ENCODE measurements around the gene RBMS3.

The RBMS3 gene

DNA sequence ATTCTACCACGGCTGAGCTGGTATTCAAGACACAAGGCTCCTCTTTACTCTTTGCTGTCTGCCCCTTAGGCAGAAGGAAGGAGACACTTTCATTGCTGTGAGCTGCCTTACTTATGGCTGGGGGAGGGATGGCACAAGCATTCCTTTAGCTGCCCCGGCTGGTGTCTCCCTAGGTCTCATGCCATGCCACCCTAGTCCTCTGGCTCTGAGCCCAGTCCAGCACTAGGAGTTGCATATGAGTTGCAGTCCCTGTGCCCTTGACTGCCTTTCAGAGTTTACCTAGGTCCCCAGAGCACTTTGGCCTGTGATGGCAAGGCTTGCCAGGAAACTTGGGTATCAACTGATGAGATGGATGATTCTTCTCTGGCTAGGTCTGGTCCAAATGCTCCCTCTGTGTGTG lies 296.4 kb downstream of the RBMS3 start:
- H3K27ac ChIP-seq (ENCODE audit: low read length), result no peak overlapping the region
- no peak overlapping the region for H3K9ac ChIP-seq (ENCODE audit: low read depth, low read length)
- no peaks in the 10 kb centered on the region for H3K4me1 ChIP-seq (ENCODE audit: insufficient read depth, low read length)
- H3K9me3 ChIP-seq (ENCODE audit: insufficient read depth, low read depth, low read length), result no peaks in the 10 kb centered on the region
- no peaks in the 10 kb centered on the region for H3K27me3 ChIP-seq (ENCODE audit: insufficient read depth, low read length)
- no peak overlapping the region for H3K4me3 ChIP-seq (ENCODE audit: low read length)
- no peaks in the 10 kb centered on the region for H3K36me3 ChIP-seq (ENCODE audit: insufficient read depth, low read depth, low read length)

DNA sequence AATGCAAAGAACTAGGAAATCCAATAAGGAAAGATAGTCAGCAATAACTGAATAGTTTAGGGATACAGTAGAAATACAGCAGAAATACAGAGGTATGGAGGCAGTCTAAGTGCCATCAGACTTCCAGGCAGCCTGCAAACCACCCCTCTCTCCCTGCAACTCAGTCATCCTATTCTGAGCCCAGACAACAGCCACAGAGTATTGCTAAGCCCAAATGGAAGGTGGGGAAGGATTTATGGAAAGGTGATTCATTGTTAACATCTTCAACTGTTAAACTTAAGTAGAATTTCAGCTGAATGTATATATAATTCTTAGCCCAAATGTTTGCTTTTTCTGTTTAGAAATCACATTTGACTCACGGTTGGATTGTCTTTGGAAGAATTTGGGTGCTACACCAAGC lies 300.4 kb downstream of the RBMS3 start:
- H3K27ac ChIP-seq (ENCODE audit: low read length), result no peak overlapping the region
- H3K9me3 ChIP-seq (ENCODE audit: insufficient read depth, low read depth, low read length), result no peaks in the 10 kb centered on the region
- H3K36me3 ChIP-seq (ENCODE audit: insufficient read depth, low read depth, low read length), result no peaks in the 10 kb centered on the region
- no peak overlapping the region for H3K9ac ChIP-seq (ENCODE audit: low read depth, low read length)
- H3K27me3 ChIP-seq (ENCODE audit: insufficient read depth, low read length), result no peaks in the 10 kb centered on the region
- no peak overlapping the region for H3K4me3 ChIP-seq (ENCODE audit: low read length)
- no peaks in the 10 kb centered on the region for H3K4me1 ChIP-seq (ENCODE audit: insufficient read depth, low read length)

DNA sequence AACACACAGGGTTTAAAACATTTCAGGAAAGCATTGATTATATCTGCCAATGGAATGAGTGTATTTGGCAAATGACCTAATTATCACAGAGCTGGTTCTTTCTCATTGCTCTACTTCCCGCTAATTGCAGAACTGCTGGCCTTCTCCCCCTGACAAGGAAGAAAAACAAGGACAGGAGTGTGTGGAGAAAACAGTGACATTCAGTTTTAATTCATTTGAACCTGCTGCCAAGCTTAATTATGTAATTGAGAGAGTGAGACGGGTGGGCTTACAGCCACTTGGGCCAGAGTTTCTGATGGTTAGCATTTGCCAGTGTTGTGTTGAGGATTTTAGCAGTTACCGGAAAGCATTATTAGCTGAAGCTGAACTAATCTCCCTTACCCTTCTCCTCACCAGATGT lies 301.4 kb downstream of the RBMS3 start:
- Histone ChIP-seq H3K4me1 (ENCODE audit: insufficient read depth, low read length) (no peaks in the 10 kb centered on the region), H3K4me3 (ENCODE audit: low read length) (no peak overlapping the region), H3K27ac (ENCODE audit: low read length) (no peak overlapping the region), H3K36me3 (ENCODE audit: insufficient read depth, low read depth, low read length) (no peaks in the 10 kb centered on the region), H3K9ac (ENCODE audit: low read depth, low read length) (no peak overlapping the region), H3K9me3 (ENCODE audit: insufficient read depth, low read depth, low read length) (no peaks in the 10 kb centered on the region), H3K27me3 (ENCODE audit: insufficient read depth, low read length) (no peaks in the 10 kb centered on the region)

DNA sequence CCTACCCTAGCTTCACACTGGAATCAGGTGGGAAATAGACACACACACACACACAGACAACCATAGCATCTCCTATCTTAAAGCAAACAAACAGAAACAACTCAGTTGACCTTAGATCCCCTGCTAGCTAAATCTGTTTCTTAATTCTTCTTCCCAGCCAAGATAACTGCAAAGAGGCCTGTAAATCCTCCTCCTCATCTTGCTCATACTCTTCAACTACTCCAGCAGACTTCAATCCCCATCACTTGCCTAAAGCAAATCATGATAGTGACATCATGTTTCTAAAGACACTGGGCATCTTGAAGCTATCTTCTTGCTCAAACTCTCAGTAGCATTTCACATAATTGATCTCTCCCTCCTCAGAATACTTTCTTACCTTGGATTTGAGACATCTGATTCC lies 303.0 kb downstream of the RBMS3 start:
- H3K4me3 ChIP-seq (ENCODE audit: low read length), result no peak overlapping the region
- H3K27me3 ChIP-seq (ENCODE audit: insufficient read depth, low read length), result no peaks in the 10 kb centered on the region
- H3K9me3 ChIP-seq (ENCODE audit: insufficient read depth, low read depth, low read length), result no peaks in the 10 kb centered on the region
- no peaks in the 10 kb centered on the region for H3K36me3 ChIP-seq (ENCODE audit: insufficient read depth, low read depth, low read length)
- H3K4me1 ChIP-seq (ENCODE audit: insufficient read depth, low read length), result no peaks in the 10 kb centered on the region
- no peak overlapping the region for H3K9ac ChIP-seq (ENCODE audit: low read depth, low read length)
- H3K27ac ChIP-seq (ENCODE audit: low read length), result no peak overlapping the region

DNA sequence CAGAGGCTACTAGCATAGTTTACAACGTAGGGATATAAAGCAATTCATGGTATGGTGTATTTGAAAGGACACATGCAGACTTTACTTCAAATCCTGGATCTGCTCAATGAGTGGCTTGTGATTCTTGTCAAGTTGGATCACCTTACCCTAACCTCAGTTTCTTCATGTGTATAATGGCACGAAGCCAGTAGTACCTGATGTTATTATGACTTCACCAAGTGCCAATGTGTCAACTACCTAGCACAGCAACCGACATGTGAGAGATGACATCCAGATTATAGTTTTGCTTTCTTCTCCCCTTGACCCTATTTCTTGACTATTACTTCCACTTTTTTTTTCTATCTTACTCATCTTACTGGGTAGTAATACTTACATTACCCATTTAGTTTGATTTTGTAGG lies 304.5 kb downstream of the RBMS3 start:
- no peak overlapping the region for H3K4me3 ChIP-seq (ENCODE audit: low read length)
- no peak overlapping the region for H3K27ac ChIP-seq (ENCODE audit: low read length)
- H3K27me3 ChIP-seq (ENCODE audit: insufficient read depth, low read length), result no peaks in the 10 kb centered on the region
- H3K36me3 ChIP-seq (ENCODE audit: insufficient read depth, low read depth, low read length), result no peaks in the 10 kb centered on the region
- no peak overlapping the region for H3K9ac ChIP-seq (ENCODE audit: low read depth, low read length)
- H3K9me3 ChIP-seq (ENCODE audit: insufficient read depth, low read depth, low read length), result no peaks in the 10 kb centered on the region
- no peaks in the 10 kb centered on the region for H3K4me1 ChIP-seq (ENCODE audit: insufficient read depth, low read length)

DNA sequence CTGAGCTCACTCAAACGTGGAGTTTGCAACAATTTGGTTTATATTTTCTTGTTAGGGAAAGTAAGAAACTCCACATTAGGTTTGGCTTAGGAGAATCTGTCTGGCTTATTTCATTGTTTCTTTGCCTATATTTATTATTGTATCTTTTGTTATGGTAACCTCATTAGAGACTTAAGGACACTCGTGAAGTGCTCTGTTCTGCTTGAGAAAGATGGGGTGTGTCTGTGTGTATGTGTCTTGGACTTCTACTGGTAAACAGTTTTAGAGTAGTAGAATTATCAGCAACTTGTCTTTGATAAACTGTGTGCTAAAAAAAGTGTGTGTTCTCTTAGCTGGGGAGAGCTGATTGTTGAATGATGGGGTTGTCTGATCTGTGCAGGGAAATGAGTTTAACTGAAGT lies 306.5 kb downstream of the RBMS3 start:
- Histone ChIP-seq H3K36me3 (ENCODE audit: insufficient read depth, low read depth, low read length) (no peaks in the 10 kb centered on the region), H3K4me3 (ENCODE audit: low read length) (no peak overlapping the region), H3K27me3 (ENCODE audit: insufficient read depth, low read length) (no peaks in the 10 kb centered on the region), H3K4me1 (ENCODE audit: insufficient read depth, low read length) (no peaks in the 10 kb centered on the region), H3K9me3 (ENCODE audit: insufficient read depth, low read depth, low read length) (no peaks in the 10 kb centered on the region), H3K9ac (ENCODE audit: low read depth, low read length) (no peak overlapping the region), H3K27ac (ENCODE audit: low read length) (no peak overlapping the region)

DNA sequence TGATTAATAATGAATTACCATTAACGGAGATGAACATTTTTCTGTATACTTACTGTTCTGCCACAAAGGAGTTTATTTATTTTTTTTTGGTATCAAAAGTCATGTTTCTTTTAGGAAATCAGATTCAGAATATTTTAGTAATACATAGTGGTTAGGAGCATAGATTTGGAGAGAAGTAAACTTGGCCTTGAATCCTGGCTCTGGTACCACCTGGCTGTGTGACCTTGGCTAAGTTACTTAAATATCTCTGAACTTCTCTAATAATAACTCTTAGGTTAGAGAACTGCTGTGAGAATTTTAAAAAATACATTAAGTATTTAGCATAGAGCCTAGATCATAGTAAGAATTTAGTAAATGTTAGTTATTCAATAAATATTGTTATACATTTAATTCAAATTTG lies 309.1 kb downstream of the RBMS3 start:
- no peak overlapping the region for H3K9ac ChIP-seq (ENCODE audit: low read depth, low read length)
- H3K27ac ChIP-seq (ENCODE audit: low read length), result no peak overlapping the region
- no peak overlapping the region for H3K4me3 ChIP-seq (ENCODE audit: low read length)
- no peaks in the 10 kb centered on the region for H3K4me1 ChIP-seq (ENCODE audit: insufficient read depth, low read length)
- no peaks in the 10 kb centered on the region for H3K27me3 ChIP-seq (ENCODE audit: insufficient read depth, low read length)
- H3K36me3 ChIP-seq (ENCODE audit: insufficient read depth, low read depth, low read length), result no peaks in the 10 kb centered on the region
- H3K9me3 ChIP-seq (ENCODE audit: insufficient read depth, low read depth, low read length), result no peaks in the 10 kb centered on the region

DNA sequence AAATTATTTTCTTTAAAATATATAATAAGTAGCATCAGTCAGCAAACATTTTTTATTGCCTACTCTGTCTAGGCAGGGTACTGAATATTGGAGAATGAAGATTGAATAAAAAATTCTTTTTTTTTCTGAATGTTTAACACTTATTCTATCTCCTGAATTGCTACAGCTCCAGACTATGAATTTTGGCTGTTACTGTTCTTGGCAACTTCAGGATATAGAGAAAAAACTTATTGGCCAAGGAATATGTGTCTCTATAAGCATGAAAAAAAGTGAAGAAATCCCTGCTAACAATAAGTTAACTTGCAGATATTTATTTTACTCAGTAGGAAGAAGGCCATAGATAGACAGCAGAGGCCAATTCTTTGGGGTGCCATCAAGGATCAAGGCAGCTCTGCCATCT lies 309.6 kb downstream of the RBMS3 start:
- no peaks in the 10 kb centered on the region for H3K9me3 ChIP-seq (ENCODE audit: insufficient read depth, low read depth, low read length)
- no peaks in the 10 kb centered on the region for H3K36me3 ChIP-seq (ENCODE audit: insufficient read depth, low read depth, low read length)
- no peak overlapping the region for H3K9ac ChIP-seq (ENCODE audit: low read depth, low read length)
- no peaks in the 10 kb centered on the region for H3K4me1 ChIP-seq (ENCODE audit: insufficient read depth, low read length)
- H3K27ac ChIP-seq (ENCODE audit: low read length), result no peak overlapping the region
- H3K4me3 ChIP-seq (ENCODE audit: low read length), result no peak overlapping the region
- no peaks in the 10 kb centered on the region for H3K27me3 ChIP-seq (ENCODE audit: insufficient read depth, low read length)

DNA sequence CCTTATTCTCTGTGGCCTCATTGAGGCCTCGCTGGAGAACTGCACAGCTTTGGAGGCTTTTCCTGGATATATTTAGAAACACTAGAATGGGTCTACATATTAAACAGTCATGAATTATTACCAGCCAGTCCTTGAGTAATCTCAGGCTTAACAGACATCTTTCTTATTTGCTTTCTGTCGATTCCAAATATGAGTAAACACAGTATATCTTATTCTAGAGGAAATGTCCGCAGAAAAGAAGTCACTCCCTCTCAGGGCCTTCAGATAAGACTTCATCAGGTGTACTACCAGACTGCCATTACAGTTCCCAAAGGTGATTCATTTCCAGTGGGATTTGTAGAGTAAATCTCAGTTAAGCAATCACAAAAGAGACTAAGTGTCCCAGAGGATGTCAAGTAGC lies 310.7 kb downstream of the RBMS3 start:
- H3K27me3 ChIP-seq (ENCODE audit: insufficient read depth, low read length), result no peaks in the 10 kb centered on the region
- no peaks in the 10 kb centered on the region for H3K9me3 ChIP-seq (ENCODE audit: insufficient read depth, low read depth, low read length)
- H3K4me3 ChIP-seq (ENCODE audit: low read length), result no peak overlapping the region
- no peak overlapping the region for H3K9ac ChIP-seq (ENCODE audit: low read depth, low read length)
- H3K4me1 ChIP-seq (ENCODE audit: insufficient read depth, low read length), result no peaks in the 10 kb centered on the region
- no peak overlapping the region for H3K27ac ChIP-seq (ENCODE audit: low read length)
- H3K36me3 ChIP-seq (ENCODE audit: insufficient read depth, low read depth, low read length), result no peaks in the 10 kb centered on the region

DNA sequence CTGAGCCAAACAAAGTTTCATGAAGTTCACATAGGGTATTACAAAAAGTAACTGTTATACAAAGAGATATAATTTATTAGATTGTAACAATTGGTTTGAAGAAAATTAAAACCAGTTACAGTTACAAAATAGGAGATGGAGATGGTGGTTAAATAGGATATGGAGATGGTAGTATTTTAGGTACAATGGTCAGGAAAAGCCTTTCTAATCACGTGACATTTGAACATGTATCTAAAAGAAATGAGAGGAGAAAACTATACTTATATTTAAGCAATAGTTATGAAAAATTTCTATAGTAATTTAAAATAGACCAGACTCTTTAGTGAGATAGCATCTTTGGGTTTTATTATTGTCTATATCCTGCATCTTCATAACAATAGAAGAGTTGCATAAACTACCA lies 312.9 kb downstream of the RBMS3 start:
- Histone ChIP-seq H3K27ac (ENCODE audit: low read length) (no peak overlapping the region), H3K9ac (ENCODE audit: low read depth, low read length) (no peak overlapping the region), H3K27me3 (ENCODE audit: insufficient read depth, low read length) (no peaks in the 10 kb centered on the region), H3K4me3 (ENCODE audit: low read length) (no peak overlapping the region), H3K9me3 (ENCODE audit: insufficient read depth, low read depth, low read length) (no peaks in the 10 kb centered on the region), H3K36me3 (ENCODE audit: insufficient read depth, low read depth, low read length) (no peaks in the 10 kb centered on the region), H3K4me1 (ENCODE audit: insufficient read depth, low read length) (no peaks in the 10 kb centered on the region)

DNA sequence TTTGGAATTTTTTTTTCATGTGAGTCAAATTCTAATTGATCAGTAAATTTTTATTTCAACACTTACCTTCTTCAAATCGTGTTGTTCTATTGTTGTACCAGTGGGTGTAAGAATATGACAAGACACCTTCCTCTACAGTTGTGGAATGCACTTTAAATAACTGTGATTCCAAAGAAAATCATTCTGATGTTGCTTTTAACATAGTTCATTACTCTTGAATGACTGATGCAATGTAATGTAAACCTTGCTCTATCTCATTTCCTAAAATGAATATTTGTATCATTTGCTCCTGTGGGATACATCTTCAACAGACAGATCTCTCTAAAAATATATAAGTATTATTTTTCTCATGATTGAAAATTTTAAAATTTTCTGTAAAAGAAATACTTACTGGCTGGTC lies 313.4 kb downstream of the RBMS3 start:
- H3K9ac ChIP-seq (ENCODE audit: low read depth, low read length), result no peak overlapping the region
- H3K9me3 ChIP-seq (ENCODE audit: insufficient read depth, low read depth, low read length), result no peaks in the 10 kb centered on the region
- H3K36me3 ChIP-seq (ENCODE audit: insufficient read depth, low read depth, low read length), result no peaks in the 10 kb centered on the region
- no peaks in the 10 kb centered on the region for H3K27me3 ChIP-seq (ENCODE audit: insufficient read depth, low read length)
- H3K27ac ChIP-seq (ENCODE audit: low read length), result no peak overlapping the region
- H3K4me3 ChIP-seq (ENCODE audit: low read length), result no peak overlapping the region
- no peaks in the 10 kb centered on the region for H3K4me1 ChIP-seq (ENCODE audit: insufficient read depth, low read length)

DNA sequence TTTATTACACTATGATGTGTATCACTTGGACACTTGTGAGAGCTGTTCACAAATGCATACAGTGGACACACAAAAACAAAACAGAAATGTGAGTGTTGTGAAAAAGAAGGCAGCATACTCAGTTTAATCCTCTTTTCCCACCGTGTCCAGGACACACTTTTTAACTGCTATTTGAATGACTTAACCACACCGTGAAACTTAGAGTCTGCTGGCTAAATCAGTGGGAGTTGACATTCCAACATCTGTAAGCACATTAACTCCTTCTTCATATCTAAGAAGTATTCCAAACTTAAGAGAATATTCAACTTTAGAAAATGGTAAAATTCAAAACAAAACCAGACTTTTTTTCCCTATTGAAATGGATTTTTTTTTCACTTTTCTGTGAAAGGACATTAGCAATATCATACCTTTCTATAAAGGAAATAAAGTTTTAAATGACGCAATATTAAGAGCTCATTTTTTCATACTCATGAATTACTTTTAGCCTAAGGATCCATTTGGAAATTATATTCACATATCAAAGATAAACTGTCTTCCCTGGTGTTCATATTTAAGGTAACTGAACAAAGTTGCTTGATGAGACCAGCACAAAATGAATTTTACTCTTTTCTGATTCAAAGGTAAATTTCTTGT lies 316.6 kb downstream of the RBMS3 start:
- Histone ChIP-seq H3K4me3 (ENCODE audit: low read length) (no peak overlapping the region), H3K9me3 (ENCODE audit: insufficient read depth, low read depth, low read length) (no peaks in the 10 kb centered on the region), H3K27me3 (ENCODE audit: insufficient read depth, low read length) (no peaks in the 10 kb centered on the region), H3K36me3 (ENCODE audit: insufficient read depth, low read depth, low read length) (no peaks in the 10 kb centered on the region), H3K27ac (ENCODE audit: low read length) (no peak overlapping the region), H3K4me1 (ENCODE audit: insufficient read depth, low read length) (no peaks in the 10 kb centered on the region), H3K9ac (ENCODE audit: low read depth, low read length) (no peak overlapping the region)

Measured in iPS-20b (cell line).